Spleen (tissue), 7 donors: ENCODE data around the gene NCBP3.

ENCODE experiments used
- POLR2A ChIP-seq, 3 donors: fragments of 450-650 bp; IDR thresholded peaks; one replicate each; pipeline ENCODE4 v1.5.1; 2017; ENCODE audit warnings: antibody characterized with exemption in 3 of 3, mild to moderate bottlenecking in 1 of 3
- TF ChIP-seq, protein P1 (sequence below), 11 experiments: fragments of 200-600 bp in 7 of 11; fragments of 450-650 bp in 4 of 11; sonication (generic) in 4 of 11; IDR thresholded peaks in 8 of 11; conservative IDR thresholded peaks in 3 of 11; 1 replicate in 7 of 11; 2 replicates in 4 of 11; pipeline versions ENCODE4 v1.4.0 to v1.8.0; 2016 to 2021; ENCODE audit warnings: antibody characterized with exemption in 11 of 11, inconsistent platforms in 4 of 11, mild to moderate bottlenecking in 1 of 11
- donor health status: DM: no; HTN: no; CAD: no; lungs with moderate emphysema.
- donor health status: DM: no; HTN: no; CAD: no.
- donor health status: DM: no; HTN: no; CAD: no.

DNA sequence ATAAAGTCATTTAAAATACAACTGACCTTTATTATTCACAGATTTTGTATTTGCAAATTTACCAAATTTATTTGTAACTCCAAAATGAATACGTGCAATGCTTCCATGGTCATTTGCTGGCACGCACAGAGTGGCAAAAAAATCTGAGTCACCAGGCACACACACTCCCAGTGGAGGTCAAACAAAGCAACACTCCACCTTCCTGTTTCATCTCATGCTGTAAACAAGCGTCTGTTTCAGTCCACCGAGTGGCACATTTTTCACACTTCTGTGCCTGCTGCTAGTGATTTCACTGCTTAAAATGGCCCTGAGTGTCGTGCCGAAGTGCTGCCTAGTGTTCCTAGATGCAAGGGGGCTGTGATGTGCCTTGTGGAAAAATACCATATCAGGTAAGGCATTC, 27.3 kb downstream of the NCBP3 start:
- TF ChIP-seq POLR2A (IDR thresholded peaks at IDR 0.05) = no peak
- TF ChIP-seq, protein P1, sequence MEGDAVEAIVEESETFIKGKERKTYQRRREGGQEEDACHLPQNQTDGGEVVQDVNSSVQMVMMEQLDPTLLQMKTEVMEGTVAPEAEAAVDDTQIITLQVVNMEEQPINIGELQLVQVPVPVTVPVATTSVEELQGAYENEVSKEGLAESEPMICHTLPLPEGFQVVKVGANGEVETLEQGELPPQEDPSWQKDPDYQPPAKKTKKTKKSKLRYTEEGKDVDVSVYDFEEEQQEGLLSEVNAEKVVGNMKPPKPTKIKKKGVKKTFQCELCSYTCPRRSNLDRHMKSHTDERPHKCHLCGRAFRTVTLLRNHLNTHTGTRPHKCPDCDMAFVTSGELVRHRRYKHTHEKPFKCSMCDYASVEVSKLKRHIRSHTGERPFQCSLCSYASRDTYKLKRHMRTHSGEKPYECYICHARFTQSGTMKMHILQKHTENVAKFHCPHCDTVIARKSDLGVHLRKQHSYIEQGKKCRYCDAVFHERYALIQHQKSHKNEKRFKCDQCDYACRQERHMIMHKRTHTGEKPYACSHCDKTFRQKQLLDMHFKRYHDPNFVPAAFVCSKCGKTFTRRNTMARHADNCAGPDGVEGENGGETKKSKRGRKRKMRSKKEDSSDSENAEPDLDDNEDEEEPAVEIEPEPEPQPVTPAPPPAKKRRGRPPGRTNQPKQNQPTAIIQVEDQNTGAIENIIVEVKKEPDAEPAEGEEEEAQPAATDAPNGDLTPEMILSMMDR (IDR thresholded peaks at IDR 0.05 in 8 of 11, conservative IDR thresholded peaks at IDR 0.05 in 3 of 11) = no peak
